C1 segment of cervical spinal cord (tissue), 14 donors: ENCODE results near the gene MAP3K20.
"Not testable (repeated sequence)": the region's sequence is repeated elsewhere in the genome, so short reads cannot be mapped to it uniquely, and the experiment has no call there.

Experiments
- DNase-seq, 14 donors: peaks; one replicate each; lab custom pipeline; 2025; lab: John Stamatoyannopoulos, UW

Gene MAP3K20

DNA sequence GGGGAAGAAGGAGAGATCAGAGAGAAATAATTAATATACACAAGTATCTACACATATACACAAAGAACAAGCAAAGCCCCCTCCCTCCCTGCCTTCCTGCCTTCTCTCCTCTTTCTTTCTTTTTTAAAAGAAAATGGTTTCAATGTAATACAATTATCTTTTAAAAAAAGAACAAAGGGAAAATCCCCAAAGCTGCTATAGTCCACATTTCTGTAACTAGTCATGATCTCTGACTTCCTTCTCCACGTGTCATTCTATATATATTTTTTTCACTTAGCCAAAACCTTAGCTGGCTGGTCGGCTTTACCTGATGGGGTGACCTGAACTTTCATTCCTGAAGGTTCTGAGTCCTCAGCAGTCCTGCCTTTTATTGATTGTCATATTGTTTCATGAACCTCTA lies 44.3 kb downstream of the MAP3K20 start:
- no peak for DNase-seq

DNA sequence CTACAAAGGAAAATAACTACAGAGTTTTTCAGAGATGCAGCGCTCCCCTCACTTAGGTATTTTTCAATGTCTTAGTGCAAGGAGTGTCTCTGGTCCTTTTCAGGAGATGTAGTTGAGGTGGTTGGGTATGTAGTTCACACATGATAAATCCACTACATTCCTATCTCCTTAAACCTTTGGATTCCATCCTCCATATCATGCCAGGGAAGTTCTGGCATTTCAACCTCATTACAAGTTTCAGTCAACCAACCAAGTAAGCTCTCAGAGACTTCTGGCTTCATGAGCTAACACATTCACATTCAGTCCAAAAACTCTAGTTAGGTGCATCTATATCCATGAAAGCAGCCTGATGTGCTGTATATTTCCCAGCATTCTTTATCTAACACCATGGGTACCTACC lies 47.3 kb downstream of the MAP3K20 start:
- DNase-seq, result no peak

DNA sequence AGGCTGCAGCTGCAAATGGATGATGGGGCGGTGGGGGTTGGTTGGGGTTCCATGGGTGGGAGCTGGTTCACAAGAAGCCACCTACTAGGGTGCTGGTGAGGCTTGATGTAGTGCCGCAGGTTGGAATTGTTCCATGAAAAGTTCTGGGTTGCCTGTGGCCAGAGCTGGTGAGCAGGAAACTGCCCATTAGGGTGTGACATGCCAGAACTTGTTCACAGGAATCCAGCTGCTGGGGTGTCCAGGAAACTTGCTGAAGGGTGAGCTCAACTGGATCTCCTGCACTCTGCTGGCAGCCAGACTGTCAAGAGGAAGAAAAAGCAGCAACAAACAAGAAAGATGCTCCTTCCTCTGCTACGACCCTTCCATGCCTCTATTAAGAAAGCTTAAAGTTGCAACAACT lies 48.8 kb downstream of the MAP3K20 start:
- DNase-seq, result no peak

DNA sequence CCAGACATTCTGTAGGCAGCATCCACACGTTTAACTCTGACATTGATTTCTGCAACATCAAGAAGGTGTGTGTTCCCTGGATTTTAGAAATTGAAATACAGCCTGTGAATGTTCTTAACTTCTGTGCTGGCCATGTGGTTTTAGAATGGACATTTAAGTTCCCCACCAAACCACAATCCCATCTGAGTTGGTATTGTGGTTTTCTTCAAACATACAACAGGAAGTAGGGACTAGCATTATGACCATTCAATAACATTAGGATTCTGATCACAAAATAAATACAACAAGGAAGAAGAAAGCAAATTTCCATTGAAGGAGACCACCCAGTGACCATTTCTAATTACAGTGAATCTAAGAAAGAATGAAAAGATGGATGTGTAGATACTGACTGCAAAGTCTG lies 51.2 kb downstream of the MAP3K20 start:
- no peak for DNase-seq

DNA sequence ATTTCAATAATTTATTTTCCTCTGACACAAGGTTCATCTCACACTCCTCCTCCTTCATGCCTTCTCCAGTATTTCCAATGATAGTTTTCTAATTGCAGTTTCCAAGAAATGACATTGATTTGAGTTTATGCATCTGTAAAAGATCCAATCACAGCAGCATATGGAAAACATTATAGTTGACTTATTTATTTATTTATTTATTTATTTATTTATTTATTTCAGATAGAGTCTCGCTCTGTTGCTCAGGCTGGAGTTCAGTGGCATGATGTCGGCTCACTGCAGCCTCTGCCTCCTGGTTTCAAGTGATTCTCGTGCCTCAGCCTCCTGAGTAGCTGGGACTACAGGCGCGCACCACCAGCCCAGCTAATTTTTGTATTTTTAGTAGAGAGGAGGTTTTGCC lies 52.5 kb downstream of the MAP3K20 start:
- not testable (repeated sequence) for DNase-seq

DNA sequence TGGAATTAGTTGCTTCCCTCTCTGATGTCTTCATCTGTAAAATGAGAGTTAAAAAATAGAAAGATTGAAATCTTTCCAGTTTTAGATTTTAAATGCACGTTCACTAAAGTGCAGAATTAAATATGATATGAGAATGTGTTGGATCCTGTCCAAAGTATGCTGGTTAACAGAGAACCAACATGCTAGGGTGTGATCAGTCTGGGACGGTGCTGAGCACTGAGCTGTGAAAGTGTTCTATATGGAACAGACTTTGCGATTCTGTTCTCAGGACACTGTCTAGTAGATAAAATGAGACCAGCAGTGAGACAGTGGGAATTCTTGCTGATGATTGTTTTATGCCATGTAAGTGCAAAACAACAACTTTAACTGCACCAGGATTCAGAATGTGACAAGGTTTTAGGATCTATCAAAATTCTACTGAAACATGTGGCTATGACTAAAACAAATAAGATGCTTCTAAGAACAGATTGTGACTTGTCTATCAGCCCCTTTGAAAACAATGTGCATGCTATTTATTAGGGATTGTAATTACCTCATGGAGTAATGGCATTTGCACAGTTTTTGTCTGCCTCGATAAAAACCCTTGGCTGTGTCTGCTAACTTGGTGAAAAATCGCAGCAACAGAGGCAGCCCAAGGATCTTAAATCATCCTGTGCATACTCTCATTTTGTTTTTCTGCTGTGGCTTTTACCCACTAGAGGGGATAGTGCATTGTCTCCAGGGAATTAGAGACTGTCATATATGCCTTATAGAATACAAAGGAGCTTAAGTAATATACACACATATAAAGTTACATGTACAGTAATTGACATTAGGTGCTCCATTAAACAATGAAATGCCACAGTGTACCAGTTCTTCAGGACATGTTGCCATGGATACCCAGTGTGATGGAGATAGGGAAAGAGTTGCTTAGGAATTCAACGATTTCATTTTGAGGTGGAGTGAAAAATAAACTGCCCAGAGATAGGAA lies 55.1 kb downstream of the MAP3K20 start:
- DNase-seq, result no peak

DNA sequence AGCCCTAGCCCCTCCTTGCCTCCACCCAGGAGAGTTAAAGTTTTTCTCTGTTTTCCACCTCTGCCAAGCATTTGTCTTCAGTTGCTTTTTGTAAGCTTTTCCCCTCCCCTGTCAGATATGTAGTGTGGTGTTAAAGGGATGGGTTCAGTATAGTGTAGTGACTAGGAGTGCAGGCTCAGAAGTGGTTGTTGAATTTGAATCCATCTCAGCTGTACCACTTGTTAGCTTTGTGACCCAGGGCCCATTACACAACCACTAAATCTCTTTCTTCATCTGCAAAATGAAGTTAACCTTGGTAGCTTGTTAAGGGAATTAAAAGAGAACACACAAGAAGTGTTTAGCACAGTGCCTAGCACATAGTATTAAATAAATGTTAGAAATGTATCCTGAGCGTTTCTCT lies 56.9 kb downstream of the MAP3K20 start:
- no peak for DNase-seq

DNA sequence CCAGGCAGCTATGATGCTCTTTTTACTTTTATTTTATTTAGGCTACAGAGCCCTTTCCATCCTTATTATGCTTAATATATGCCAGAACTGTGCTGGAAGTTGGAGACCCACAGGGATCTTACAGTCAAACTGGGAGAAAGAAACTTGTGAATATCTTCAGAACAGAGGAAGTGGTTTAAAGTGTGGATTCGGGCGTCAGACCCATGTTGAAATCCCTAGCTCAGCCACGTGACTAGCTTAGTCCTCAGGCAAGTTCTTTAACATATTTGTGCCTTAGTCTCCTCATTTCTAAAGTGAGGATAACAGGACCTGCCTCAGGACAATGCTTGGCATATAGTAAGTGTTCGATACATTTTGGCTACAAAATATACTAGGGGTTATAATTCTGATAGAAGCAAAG lies 59.1 kb downstream of the MAP3K20 start:
- DNase-seq, result no peak

DNA sequence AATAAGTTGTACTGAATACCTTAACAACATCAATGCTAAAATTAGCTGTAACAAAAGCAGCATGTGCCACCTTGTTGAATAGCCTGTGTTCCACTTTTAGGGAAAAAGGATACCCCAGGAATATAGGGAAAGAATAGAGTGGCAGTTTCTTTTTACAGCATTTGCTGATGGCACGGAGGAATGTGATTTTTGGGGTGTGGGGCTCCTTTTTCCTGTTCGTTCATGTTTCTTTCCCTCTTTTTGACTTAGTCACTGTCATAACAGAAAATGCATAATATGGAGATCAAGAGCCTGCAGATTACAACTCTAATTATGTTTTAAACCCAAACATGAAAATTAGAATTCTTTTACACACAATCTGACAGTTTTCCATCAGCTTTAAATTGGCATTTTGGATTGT lies 60.4 kb downstream of the MAP3K20 start:
- DNase-seq, result no peak

DNA sequence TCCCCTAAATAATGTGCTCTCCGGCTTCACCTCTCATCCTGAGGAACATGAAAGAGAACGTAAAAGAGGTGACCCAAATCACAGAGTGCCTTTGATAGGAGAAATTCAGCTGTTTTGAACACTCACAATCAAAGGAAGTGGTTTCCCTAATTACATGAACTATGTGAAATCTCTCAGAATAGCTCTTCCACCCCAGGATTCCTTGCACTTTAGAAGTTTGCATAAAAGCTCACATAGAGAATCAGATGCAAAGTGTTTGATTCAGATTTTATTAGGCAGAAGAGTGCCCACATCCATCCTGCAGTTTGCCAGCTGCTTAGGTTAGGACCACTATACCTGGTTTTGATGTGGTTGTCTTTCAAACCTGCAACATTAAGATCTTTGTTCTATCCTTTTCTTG lies 61.0 kb downstream of the MAP3K20 start:
- DNase-seq, result no peak

DNA sequence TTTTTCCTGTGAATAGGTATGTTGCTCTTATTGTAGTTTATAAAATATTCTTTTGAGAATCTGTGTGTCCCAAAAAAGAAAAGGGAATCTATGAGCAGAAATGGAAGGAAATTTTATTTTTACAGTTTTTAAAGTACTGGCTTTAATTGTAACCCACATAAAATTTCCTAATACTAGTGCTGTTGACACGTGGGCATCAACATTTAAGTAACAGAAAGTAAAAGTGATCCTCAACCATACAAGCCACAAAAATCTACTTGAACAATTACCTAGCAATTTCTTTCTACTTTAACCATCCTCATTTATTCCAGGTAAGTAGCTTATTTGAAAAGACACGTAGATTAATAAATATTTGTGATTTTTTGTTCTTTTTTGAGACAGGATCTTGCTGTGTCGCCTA lies 62.0 kb downstream of the MAP3K20 start:
- no peak for DNase-seq

DNA sequence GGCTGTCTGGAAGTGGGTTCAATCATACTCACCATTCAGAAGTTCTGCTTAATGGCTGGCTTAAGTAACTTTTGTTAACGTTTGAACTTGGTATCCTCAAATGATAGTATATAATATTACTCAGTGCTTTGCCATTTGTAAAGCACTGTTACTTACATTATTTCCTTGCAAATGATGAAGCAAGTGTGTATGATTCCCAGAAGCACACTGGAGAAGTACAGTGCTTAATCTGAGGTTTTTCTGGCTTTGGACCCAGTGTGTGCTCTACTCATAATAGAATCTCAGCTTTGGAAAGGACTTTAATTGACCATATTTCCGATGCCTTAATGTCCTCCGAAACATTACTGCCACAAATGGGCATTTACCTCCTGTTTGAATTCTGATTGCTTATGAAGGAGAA lies 63.3 kb downstream of the MAP3K20 start:
- no peak for DNase-seq

DNA sequence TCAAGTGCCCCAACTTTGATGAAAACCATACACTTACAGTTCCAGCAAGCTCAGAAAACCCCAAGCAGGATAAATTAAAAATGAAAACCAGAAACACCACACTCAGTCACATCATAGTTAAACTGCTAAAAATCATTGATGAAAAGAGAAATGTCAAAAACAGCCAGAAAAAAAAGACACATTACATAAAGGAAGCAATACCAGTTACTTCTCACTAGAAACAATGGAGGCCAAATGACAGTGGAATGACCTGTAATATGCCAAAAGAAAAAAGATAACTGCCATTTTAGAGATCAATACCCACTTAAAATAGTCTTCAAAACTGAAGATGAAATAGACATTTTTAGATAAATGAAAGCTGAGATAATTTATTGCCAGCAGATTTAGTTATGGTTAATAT lies 66.0 kb downstream of the MAP3K20 start:
- DNase-seq, result no peak

DNA sequence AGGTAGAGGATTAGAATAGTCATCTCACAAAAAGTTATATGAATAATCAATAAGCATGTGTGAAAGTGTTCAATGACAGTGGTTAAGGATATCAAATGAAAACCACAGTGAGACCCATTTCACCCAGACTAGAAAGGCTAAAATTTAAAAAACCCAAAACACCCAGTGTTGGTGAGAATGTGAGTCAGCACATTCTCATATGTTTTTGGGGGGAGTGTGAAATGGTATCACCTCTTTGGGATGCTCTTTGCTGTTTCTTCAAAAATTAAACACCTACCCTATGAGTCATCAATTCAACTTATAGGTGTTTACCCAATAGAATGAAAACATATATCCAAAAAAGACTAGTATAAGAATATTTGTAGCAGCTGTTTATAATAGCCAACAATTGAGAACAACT lies 69.8 kb downstream of the MAP3K20 start:
- DNase-seq, result no peak

DNA sequence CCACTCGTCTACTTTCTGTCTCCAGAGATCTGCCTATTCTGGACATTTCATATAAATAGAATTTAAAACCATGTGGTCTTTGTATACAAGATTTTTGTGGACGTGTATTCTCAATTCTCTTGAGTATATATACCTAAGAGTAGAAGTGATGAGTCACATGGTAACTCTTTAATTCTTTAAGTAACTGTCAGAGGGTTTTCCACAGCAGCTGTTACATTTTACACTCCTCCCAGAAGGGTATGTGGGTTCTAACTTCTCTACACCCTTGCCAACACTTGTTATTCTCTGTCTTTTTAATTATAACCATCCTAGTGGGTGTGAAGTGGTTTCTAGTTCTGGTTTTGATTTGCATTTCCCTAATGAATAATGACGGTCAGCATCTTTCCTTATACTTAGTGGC lies 70.9 kb downstream of the MAP3K20 start:
- DNase-seq, result no peak

DNA sequence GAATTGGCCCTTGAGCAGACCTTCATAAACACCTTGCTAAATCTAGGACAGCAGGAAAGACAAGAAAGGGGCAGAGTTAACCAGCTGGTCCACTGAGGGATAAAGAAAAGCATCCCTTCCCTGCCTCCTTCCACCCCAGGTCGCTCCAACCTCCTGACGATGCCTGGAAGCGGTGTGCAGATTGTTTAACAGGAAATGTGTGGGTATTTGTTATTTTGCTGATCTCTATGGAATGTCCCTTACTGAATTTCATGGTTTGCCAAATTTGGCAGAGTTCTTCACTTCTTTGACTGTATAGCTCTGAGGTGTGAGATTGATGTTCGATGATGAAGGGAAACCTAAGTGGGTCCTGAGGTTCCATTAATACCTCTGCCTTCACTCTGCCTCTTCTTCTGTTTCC lies 72.9 kb downstream of the MAP3K20 start:
- no peak for DNase-seq

DNA sequence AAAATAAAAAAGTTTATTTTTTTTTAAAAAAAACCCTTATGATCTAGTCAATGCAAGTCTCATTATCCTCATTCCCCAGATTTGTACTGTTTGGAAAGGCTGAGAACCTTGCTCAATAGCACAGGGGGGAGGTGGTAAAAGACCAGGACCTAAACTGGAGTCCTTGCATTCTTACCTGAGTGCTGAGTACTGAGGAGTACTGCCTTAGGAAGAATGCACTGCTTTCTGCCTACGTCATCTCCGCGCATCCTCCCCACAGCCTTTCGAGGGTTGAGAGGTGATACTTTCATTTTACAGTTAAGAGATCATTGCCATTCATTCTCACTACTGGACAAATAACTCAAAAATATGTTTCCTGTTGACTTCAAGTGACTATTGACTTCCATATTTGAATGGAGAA lies 73.8 kb downstream of the MAP3K20 start:
- DNase-seq, result no peak

DNA sequence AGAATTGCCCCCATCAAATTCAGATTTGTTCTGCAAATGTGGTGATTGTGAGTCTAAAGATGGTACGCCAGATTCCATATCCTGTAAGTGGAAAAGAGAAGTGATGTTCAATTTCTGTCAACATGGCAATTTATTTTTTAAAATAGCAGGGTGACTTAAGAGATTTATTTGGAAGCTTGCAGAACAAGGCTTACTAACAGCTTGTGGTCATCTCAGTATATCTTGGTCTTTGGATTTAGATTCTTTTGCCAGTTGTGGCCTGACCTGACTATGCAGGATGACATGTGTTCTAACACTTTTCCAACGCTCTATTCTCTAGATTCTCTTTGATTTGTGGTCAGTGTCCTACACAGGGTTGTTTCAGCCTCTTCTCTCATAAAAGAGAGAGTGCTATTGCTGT lies 74.4 kb downstream of the MAP3K20 start:
- no peak for DNase-seq

DNA sequence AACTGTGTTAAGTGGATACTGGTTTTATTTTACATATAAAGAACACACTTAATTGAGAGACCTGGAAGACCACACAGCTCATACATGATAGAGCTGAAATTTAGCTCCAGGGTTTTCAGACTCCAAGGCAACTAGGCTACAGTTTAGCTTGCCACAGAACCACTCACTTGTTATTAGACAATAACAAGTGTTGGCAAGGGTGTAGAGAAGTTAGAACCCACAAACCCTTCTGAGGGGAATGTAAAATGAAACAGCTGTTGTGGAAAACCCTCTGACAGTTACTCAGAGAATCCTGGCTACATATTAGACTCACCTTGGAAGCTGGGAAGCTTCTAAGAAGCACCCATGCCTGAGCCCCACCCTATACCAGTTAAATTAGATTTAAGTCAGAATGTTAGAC lies 75.3 kb downstream of the MAP3K20 start:
- no peak for DNase-seq

DNA sequence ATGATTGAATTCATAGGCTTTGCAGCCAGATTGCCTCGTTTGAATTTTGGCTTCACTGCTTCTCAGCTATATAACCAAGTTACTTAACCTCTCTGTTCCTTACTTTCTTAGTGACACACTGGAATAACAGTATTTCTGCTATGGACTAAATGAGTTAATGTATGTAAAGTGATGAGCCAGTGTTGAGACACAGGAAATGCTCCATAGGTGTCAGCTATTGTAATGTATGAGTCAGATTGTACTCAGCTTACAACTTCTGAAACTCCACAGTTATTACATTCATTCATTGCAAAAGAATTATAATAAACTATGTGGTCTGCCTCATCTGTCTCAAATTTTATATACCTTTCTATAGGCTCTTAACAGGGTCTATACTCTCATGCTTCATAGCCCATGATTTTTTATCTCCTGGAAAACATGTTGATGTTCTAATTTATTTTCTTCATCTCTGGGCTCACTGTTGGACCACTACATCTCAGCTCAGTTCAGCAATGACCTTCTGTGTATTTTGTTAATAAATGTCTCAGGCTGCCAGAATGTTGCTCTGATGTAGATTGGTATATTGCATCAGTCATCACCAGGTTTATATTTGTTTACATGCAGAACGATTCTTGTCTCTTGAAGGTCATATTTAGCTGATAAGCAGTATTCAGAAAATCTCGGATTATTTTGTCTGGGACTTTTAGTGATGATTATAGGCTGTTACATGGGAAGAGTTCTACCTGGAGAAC lies 76.2 kb downstream of the MAP3K20 start:
- no peak for DNase-seq

DNA sequence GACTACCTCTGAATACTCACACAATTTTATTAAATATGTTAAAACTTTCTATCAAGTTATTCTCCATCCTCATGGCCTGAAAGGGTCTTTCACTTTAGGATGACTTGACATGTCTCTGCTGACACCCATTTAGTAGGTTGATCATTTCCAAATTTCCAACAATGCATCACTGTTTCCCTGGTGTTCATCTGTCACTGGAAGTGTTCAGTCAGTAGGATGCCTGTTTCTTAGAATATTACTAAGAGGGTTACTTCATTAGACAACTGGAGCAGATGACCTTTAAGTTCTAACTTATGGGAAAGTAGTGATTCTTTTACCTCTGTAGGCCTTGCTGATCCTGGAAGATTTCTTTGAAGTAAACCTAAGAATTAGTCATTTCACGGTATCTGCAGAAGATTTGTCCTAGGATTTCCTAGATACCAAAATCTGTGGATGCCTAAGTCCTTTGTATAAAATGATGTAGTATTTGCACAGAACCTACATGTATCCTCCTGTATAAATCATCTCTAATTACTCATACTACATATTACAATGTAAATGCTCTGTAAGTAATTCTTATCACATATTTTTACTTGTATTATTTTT lies 77.7 kb downstream of the MAP3K20 start:
- no peak for DNase-seq

DNA sequence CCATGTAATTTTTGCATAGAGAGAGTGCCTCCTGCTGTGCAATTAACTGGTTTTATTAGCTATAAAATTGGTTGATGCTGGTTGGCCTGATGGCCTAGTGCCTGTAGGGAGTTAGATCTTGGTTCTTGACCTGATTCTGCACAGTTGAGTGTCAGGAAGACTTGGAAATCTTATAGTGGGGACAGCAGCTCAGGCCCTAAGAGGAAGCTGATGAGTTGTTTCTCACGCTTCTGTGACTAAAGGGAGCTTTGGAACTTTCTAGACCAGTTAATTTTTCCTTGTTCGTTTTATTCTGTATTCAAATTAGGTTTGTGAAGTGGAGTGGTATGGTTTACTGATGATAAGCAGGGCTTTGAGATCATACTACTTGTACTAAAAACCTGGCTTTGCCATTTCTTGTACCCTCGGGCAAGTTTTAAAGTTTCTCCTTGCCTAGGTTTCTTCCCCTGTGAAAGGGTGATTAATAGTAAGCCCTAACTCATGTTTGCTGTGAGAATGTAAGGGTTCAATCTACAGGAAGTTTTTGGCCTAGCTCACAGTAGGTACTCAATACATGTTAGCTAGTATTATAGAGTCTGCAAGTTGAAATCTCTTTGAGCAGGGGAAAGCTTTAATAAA lies 82.1 kb downstream of the MAP3K20 start:
- DNase-seq, result no peak
